Natural killer cell (primary cell): ENCODE measurements around the gene UNC5B. TPM values are rescaled to one million over a fixed set of nuclear protein-coding genes. Genes with fewer than 3 reads are reported as not detected.

ENCODE experiments used
- ATAC-seq, 3 donors: fragments of 150-1000 bp in 2 of 3; fragments of 200-7000 bp in 1 of 3; cut with Tn5 transposase; 1 replicate in 1 of 3; 2 replicates in 2 of 3; pipeline ENCODE4 v1.10.0; 2021; ENCODE audit warnings: mild to moderate bottlenecking in 2 of 3, moderate library complexity in 2 of 3
- DNase-seq, 2 donors: peaks; one replicate each; pipeline versions ENCODE4 v3.0.0 to v3.0.0-alpha.2; 2013 to 2021; ENCODE audit warnings: mixed read lengths in 1 of 2
- H3K27ac ChIP-seq: one replicate; pipeline ENCODE4 v1.5.1; 2013; ENCODE audit warnings: mild to moderate bottlenecking, low read length
- H3K27me3 ChIP-seq: one replicate; pipeline ENCODE4 v1.6.1; 2013; ENCODE audit warnings: low read length; ENCODE audit not compliant: control insufficient read depth, insufficient read depth
- H3K36me3 ChIP-seq: one replicate; pipeline ENCODE4 v1.6.1; 2013; ENCODE audit warnings: low read length; ENCODE audit not compliant: control insufficient read depth, insufficient read depth
- H3K4me1 ChIP-seq: one replicate; pipeline ENCODE4 v1.6.1; 2013; ENCODE audit warnings: low read length; ENCODE audit not compliant: control insufficient read depth, insufficient read depth
- H3K4me3 ChIP-seq: one replicate; pipeline ENCODE4 v1.5.1; 2013; ENCODE audit warnings: low read length
- H3K9me3 ChIP-seq: one replicate; pipeline ENCODE4 v1.6.1; 2013; ENCODE audit warnings: low read length; ENCODE audit not compliant: control insufficient read depth, insufficient read depth
- H3K27ac Mint-ChIP-seq, 2 donors: one replicate each; pipeline ENCODE4 v1.8.0; 2022; ENCODE audit warnings: mild to moderate bottlenecking in 2 of 2, mixed read lengths in 2 of 2, moderate library complexity in 1 of 2
- H3K27me3 Mint-ChIP-seq, 2 donors: one replicate each; pipeline ENCODE4 v1.8.0; 2022; ENCODE audit warnings: low read depth in 2 of 2, mixed read lengths in 2 of 2
- H3K36me3 Mint-ChIP-seq: one replicate; pipeline ENCODE4 v1.8.0; 2022; ENCODE audit warnings: mixed read lengths
- H3K4me1 Mint-ChIP-seq, 2 donors: one replicate each; pipeline ENCODE4 v1.8.0; 2022; ENCODE audit warnings: mixed read lengths in 2 of 2
- H3K4me3 Mint-ChIP-seq: one replicate; pipeline ENCODE4 v1.8.0; 2022; ENCODE audit warnings: mild to moderate bottlenecking, moderate library complexity, mixed read lengths
- H3K9me3 Mint-ChIP-seq, 2 donors: one replicate each; pipeline ENCODE4 v1.8.0; 2022; ENCODE audit warnings: mixed read lengths in 2 of 2
- WGBS: methylation state at CpG from one replicate; pipeline ENCODE4 v1.1.7; 2013; ENCODE audit warnings: missing lambda C conversion rate; ENCODE audit not compliant: insufficient coverage; 5-methylcytosine and 5-hydroxymethylcytosine counted together
- intact Hi-C: fragments of 100-400 bp; cut with micrococcal nuclease; formaldehyde crosslinking; loops from one replicate; pipeline ENCODE4 v1.14.2; 2022
- total RNA-seq, 4 donors: library from RNA; stranded (reverse); fragments of 120-200 nt in 1 of 4; gene quantifications; one replicate each; pipeline versions ENCODE4 v1.2.3 to v1.2.4, GENCODE V29; 2013 to 2022
- TF ChIP-seq, protein P1 (sequence below): fragments of 200-600 bp; IDR thresholded peaks from one replicate; pipeline ENCODE4 v1.8.0; 2022; ENCODE audit warnings: antibody characterized with exemption

The UNC5B gene
- total RNA-seq, 3 donors from 2014 or later (not counting 1 experiment from before 2014, with no cell fraction given), result 0.09 to 0.65 (median 0.09) TPM

DNA sequence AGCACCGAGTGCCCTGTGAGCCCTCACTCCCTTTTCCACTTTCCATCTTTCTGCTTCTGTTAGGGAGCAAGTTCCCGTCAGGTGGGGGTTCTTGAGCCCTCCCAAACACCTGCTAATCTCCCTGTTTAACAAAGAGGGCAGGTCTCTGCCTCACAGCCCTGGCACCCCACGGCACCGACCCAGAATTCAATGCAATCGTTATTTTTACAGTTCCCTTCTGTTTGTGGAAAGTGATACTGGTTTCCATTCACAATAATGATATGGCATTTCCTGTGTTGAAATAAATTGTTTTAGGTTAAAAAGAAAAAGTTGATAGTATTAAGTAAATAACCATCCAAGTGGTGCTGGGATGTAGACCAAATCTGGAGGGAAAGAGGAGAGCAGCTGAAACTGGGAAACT is 67.8 kb downstream of the UNC5B start:
- no peaks in the 10 kb centered on the region for H3K9me3 ChIP-seq
- intact Hi-C loops, result no loop called here
- H3K36me3 ChIP-seq, result no peaks in the 10 kb centered on the region
- H3K4me1 ChIP-seq, result no peaks in the 10 kb centered on the region
- TF ChIP-seq, protein P1, sequence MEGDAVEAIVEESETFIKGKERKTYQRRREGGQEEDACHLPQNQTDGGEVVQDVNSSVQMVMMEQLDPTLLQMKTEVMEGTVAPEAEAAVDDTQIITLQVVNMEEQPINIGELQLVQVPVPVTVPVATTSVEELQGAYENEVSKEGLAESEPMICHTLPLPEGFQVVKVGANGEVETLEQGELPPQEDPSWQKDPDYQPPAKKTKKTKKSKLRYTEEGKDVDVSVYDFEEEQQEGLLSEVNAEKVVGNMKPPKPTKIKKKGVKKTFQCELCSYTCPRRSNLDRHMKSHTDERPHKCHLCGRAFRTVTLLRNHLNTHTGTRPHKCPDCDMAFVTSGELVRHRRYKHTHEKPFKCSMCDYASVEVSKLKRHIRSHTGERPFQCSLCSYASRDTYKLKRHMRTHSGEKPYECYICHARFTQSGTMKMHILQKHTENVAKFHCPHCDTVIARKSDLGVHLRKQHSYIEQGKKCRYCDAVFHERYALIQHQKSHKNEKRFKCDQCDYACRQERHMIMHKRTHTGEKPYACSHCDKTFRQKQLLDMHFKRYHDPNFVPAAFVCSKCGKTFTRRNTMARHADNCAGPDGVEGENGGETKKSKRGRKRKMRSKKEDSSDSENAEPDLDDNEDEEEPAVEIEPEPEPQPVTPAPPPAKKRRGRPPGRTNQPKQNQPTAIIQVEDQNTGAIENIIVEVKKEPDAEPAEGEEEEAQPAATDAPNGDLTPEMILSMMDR, result no peak
- no peak overlapping the region for H3K27ac ChIP-seq
- Mint-ChIP-seq H3K27ac (no peak overlapping the region), H3K4me1 (no peaks in the 10 kb centered on the region), H3K27me3 (no peaks in the 10 kb centered on the region), H3K4me3 (no peak overlapping the region), H3K36me3 (no peaks in the 10 kb centered on the region), H3K9me3 (no peaks in the 10 kb centered on the region)
- H3K27me3 ChIP-seq, result no peaks in the 10 kb centered on the region
- DNase-seq (no peak), ATAC-seq (no peak)
- 79% methylated on average over 5 of the region's 5 CpGs for WGBS
- no peak overlapping the region for H3K4me3 ChIP-seq

DNA sequence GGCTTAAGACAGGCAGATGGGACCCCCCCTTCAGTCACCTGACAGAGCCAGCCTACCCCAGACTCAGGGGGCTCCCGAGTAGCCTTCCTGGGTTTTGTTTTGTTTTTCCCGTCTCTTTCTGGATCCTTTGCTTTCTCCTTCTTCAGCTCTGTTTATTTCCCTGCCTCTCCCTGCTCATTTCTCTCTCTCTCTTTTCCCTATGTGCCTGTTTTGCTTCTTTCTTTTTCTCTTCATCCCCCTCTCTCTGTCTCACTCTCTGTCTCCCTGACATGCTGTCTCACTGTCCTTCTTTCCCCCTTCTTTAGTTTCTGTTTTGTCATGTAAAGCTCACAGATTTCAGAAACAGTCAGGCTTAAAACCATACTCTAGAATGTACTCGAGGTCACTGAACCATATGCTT is 68.5 kb downstream of the UNC5B start:
- TF ChIP-seq, protein P1, result no peak
- 37% methylated on average over 2 of the region's 3 CpGs for WGBS

DNA sequence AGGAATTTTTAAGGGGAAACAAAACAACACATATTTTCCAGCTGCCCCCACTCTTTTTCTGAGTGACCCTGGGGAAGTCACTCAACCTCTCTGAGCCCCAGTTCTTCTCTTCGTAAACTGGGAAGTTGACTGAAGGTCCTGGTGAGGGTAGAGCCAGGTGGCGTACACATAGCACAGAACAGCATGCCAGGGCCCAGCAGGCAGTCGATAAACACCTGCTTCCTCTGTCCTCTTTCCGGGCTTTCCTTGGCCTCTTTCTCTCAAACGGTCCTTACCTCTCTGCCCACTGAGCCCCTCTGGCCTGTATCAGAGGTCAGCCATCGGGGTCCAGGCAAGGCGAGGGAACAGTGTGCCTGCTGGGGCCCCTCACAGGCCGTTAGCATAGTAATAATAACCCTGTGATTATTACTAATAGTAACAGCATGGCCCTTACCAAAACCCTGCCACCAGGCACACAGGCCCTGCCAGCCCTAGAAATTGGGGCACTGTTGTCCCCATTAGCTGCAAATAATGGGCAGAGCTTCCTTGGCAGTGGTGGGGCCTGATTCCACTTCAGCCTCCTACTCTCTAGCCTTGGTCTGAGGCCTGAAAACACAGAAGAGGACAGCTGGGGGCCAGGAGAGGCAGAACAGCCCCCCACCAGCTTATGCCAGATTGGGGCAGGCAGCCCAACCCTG is 69.4 kb downstream of the UNC5B start:
- no peak overlapping the region for H3K27ac Mint-ChIP-seq
- 89% methylated on average over 8 of the region's 8 CpGs for WGBS
- no peaks in the 10 kb centered on the region for H3K27me3 Mint-ChIP-seq
- H3K4me1 ChIP-seq, result no peaks in the 10 kb centered on the region
- no peaks in the 10 kb centered on the region for H3K36me3 Mint-ChIP-seq
- ATAC-seq, result no peak
- H3K27me3 ChIP-seq, result no peaks in the 10 kb centered on the region
- H3K9me3 Mint-ChIP-seq, result no peaks in the 10 kb centered on the region
- H3K27ac ChIP-seq, result no peak overlapping the region
- intact Hi-C loops, result no loop called here
- no peak overlapping the region for H3K4me3 ChIP-seq
- TF ChIP-seq, protein P1, result no peak
- no peaks in the 10 kb centered on the region for H3K36me3 ChIP-seq
- no peaks in the 10 kb centered on the region for H3K9me3 ChIP-seq
- DNase-seq, result no peak
- H3K4me1 Mint-ChIP-seq, result no peaks in the 10 kb centered on the region
- no peak overlapping the region for H3K4me3 Mint-ChIP-seq

More for the DNA sequence above, 68.5 kb downstream of the UNC5B start:
- intact Hi-C loops, result no loop called here
- Histone ChIP-seq H3K27ac (no peak overlapping the region), H3K4me1 (no peaks in the 10 kb centered on the region), H3K27me3 (no peaks in the 10 kb centered on the region), H3K9me3 (no peaks in the 10 kb centered on the region), H3K4me3 (no peak overlapping the region), H3K36me3 (no peaks in the 10 kb centered on the region)
- no peak for DNase-seq
- no peak overlapping the region for H3K4me3 Mint-ChIP-seq
- H3K36me3 Mint-ChIP-seq, result no peaks in the 10 kb centered on the region
- no peak overlapping the region for H3K27ac Mint-ChIP-seq
- no peaks in the 10 kb centered on the region for H3K4me1 Mint-ChIP-seq
- H3K9me3 Mint-ChIP-seq, result no peaks in the 10 kb centered on the region
- no peaks in the 10 kb centered on the region for H3K27me3 Mint-ChIP-seq
- ATAC-seq, result no peak

DNA sequence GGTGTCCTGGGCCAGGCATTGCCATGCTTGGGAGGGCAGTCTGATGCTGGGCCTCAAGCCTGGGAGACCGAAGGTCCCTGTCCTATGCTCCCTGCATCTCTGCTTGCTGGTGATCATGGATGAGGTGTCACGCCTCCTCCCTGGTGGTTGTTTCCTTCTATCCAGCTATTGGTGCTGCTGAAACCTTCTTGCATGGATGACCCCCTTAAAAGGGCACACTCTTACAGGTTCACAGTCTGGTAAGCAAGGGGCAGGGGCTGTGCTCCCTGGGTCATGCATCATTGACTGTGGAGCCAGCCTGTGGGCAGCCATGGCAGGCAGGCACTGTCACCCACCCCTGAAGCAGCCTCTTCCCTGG is 69.9 kb downstream of the UNC5B start:
- no peaks in the 10 kb centered on the region for H3K36me3 ChIP-seq
- 78% methylated on average over 2 of the region's 2 CpGs for WGBS
- TF ChIP-seq, protein P1, result no peak
- H3K27ac Mint-ChIP-seq, result no peak overlapping the region
- DNase-seq (no peak), ATAC-seq (no peak)
- no peaks in the 10 kb centered on the region for H3K9me3 Mint-ChIP-seq
- no peaks in the 10 kb centered on the region for H3K4me1 ChIP-seq
- no peak overlapping the region for H3K4me3 Mint-ChIP-seq
- H3K9me3 ChIP-seq, result no peaks in the 10 kb centered on the region
- H3K27ac ChIP-seq, result no peak overlapping the region
- no peaks in the 10 kb centered on the region for H3K4me1 Mint-ChIP-seq
- H3K27me3 ChIP-seq, result no peaks in the 10 kb centered on the region
- intact Hi-C loops, result no loop called here
- H3K27me3 Mint-ChIP-seq, result no peaks in the 10 kb centered on the region
- H3K36me3 Mint-ChIP-seq, result no peaks in the 10 kb centered on the region
- no peak overlapping the region for H3K4me3 ChIP-seq
